HepG2 (cell line): ENCODE measurements around the gene ST6GALNAC4. TPM values are rescaled to one million over a fixed set of nuclear protein-coding genes. Genes with fewer than 3 reads are reported as not detected.
A peak's percentile ranks its signal among the peaks of the same experiment; 100 is the strongest.

Experiments
- ARID5B ChIP-seq: IDR thresholded peaks from 2 replicates; pipeline ENCODE4 v1.4.0; 2020; ENCODE audit warnings: mild to moderate bottlenecking, missing genetic modification reagents
- HIC2 ChIP-seq: sonication (generic); formaldehyde crosslinking; IDR thresholded peaks from 2 replicates; pipeline ENCODE4 v1.9.0; 2022; ENCODE audit warnings: low read depth, missing genetic modification reagents
- MIER3 ChIP-seq: IDR thresholded peaks from 2 replicates; pipeline ENCODE4 v1.6.1; 2016; ENCODE audit warnings: missing compliant biosample characterization, borderline replicate concordance
- NFKBIZ ChIP-seq: IDR thresholded peaks from 2 replicates; pipeline ENCODE4 v1.6.1; 2018; ENCODE audit warnings: missing genetic modification reagents, missing compliant biosample characterization
- PATZ1 ChIP-seq: sonication (generic); formaldehyde crosslinking; IDR thresholded peaks from 2 replicates; pipeline ENCODE4 v1.4.0; 2020; ENCODE audit warnings: missing genetic modification reagents
- RAD51 ChIP-seq: fragments of 450-650 bp; IDR thresholded peaks from 2 replicates; pipeline ENCODE4 v1.6.1; 2016; ENCODE audit warnings: borderline replicate concordance
- RBFOX2 ChIP-seq: fragments of 200-400 bp; formaldehyde crosslinking; IDR thresholded peaks from 2 replicates; pipeline ENCODE4 v1.6.1; 2017; ENCODE audit warnings: low read depth, mild to moderate bottlenecking, low read length
- SSRP1 ChIP-seq: IDR thresholded peaks from 2 replicates; pipeline ENCODE4 v1.6.1; 2016; ENCODE audit warnings: control low read depth
- THAP9 ChIP-seq: sonication (generic); formaldehyde crosslinking; IDR thresholded peaks from 2 replicates; pipeline ENCODE4; 2020; ENCODE audit warnings: missing genetic modification reagents, mild to moderate bottlenecking, borderline replicate concordance
- ZC3H13 ChIP-seq: sonication (generic); formaldehyde crosslinking; IDR thresholded peaks from 2 replicates; pipeline ENCODE4 v1.8.1; 2023; ENCODE audit warnings: mild to moderate bottlenecking, missing genetic modification reagents, moderate library complexity
- ZNF230 ChIP-seq: sonication (generic); formaldehyde crosslinking; IDR thresholded peaks from 2 replicates; pipeline ENCODE4 v1.4.0; 2020; ENCODE audit warnings: mild to moderate bottlenecking, missing genetic modification reagents
- ZNF687 ChIP-seq: sonication (generic); formaldehyde crosslinking; IDR thresholded peaks from 2 replicates; pipeline ENCODE4 v1.5.1; 2020; ENCODE audit warnings: mild to moderate bottlenecking, missing genetic modification reagents, moderate library complexity
- ZNF883 ChIP-seq: sonication (generic); formaldehyde crosslinking; IDR thresholded peaks from 2 replicates; pipeline ENCODE4 v1.5.1; 2020; ENCODE audit warnings: mild to moderate bottlenecking, missing genetic modification reagents; ENCODE audit errors: not compliant biosample characterization
- polyA plus RNA-seq, 8 experiments: library from polyadenylated mRNA; depleted of rRNA in 3 of 8; stranded (reverse) in 7 of 8; unstranded in 1 of 8; fragments of >200 nt; fragmentation: Illumina TruSeq in 4 of 8; extraction: Trizol in 4 of 8; gene quantifications; 2 replicates each; pipeline versions ENCODE4 v1.2.1 to v1.2.3, GENCODE V29; 2011 to 2016; ENCODE audit warnings: low read depth in 4 of 8, missing spikeins in 1 of 8, mixed read lengths in 1 of 8; ENCODE audit not compliant: insufficient read depth in 1 of 8
- total RNA-seq, 5 experiments: library from RNA; depleted of rRNA; stranded (reverse); fragments of >200 nt; fragmentation: Illumina TruSeq; extraction: Trizol; gene quantifications; 2 replicates each; pipeline ENCODE4 v1.2.3, GENCODE V29; 2016; ENCODE audit warnings: low read depth in 1 of 5

The ST6GALNAC4 gene
- total and polyA plus RNA-seq, 2 of the 13 experiments (the other 11 are each of a cell fraction or from before 2014, with no cell fraction given): 18.8 to 27.7 TPM

- TF ChIP-seq PATZ1 (0 out of 2 replicates have a peak, but pooled peaks have one; percentile 16), ZNF883 (peak; percentile 11), THAP9 (CRISPR knock-in tag) (0 out of 2 replicates have a peak, but pooled peaks have one; percentile 9), RBFOX2 (peak; percentile 73), SSRP1 (CRISPR knock-in tag) (peak; percentile 74; the same call in 1 of the 2 replicates), ZNF230 (CRISPR knock-in tag) (no peak), ZNF687 (CRISPR knock-in tag) (peak; percentile 49), NFKBIZ (CRISPR knock-in tag) (no peak), RAD51 (no peak), ARID5B (CRISPR knock-in tag) (no peak), HIC2 (CRISPR knock-in tag) (peak; percentile 32; the same call in 1 of the 2 replicates), ZC3H13 (CRISPR knock-in tag) (peak; percentile 29; the same call in 1 of the 2 replicates), MIER3 (CRISPR knock-in tag) (no peak)
These were observed 25.6 kb upstream of the ST6GALNAC4 start (continued) for GRCh38 chr9:127942216-127943010.
